ENCODE results near the gene TTYH2. TPM values are rescaled to one million over a fixed set of nuclear protein-coding genes. Genes with fewer than 3 reads are reported as not detected.

TTYH2 gene
- total and polyA plus RNA-seq, 2 experiments from 2014 or later = 1.4 to 3.9 TPM

DNA sequence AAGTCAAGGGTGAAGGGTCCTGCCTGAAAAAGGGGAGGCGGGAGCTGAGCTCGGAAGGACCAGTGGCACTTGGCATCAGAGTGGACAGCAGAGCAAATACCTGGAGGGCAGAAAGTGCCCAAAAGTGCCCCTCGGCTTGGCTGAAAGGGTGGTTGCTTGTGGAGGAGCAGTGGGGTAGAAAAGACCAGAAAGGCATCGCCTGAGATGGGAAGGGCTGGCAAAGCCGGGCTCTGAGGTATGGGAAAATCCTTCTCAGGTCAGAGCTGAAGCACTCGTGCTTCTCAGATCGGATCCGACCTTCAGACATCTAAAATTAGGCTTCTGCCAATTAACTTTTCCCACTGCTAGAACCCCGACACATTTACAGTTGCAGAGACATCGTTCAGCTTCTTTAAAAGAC is 11.4 kb upstream of the TTYH2 start:
- peaks cover 30% of the 10 kb centered on the region for H3K4me1 Mint-ChIP-seq
- Histone ChIP-seq H2AFZ (no peak overlapping the region), H3K4me3 (no peak overlapping the region), H3K4me2 (no peak overlapping the region), H3F3A (replicated peaks; ENCODE audit: low read depth) (peaks cover 17% of the 10 kb centered on the region), H3K27me3 (ENCODE audit: insufficient read depth) (peaks cover 11% of the 10 kb centered on the region), H3K9me2 (ENCODE audit: insufficient read depth) (no peaks in the 10 kb centered on the region), H3K79me2 (replicated peaks; ENCODE audit: insufficient read depth) (peaks cover 34% of the 10 kb centered on the region), H4K20me1 (replicated peaks; ENCODE audit: insufficient read depth) (peaks cover 19% of the 10 kb centered on the region), H3K4me1 (ENCODE audit: insufficient read depth) (peaks cover 30% of the 10 kb centered on the region), H3K36me3 (ENCODE audit: insufficient read depth) (peaks cover 31% of the 10 kb centered on the region), H3K27ac (ENCODE audit: low read depth) (no peak overlapping the region)
- no peak overlapping the region for H3K27ac Mint-ChIP-seq
- TF ChIP-seq ZNF331 (CRISPR knock-in tag; IDR thresholded peaks at IDR 0.05; ENCODE audit: low read depth) (no peak), EZH2 (IDR thresholded peaks at IDR 0.05; ENCODE audit: low read depth, unreplicated experiment) (no peak), NANOG (IDR thresholded peaks at IDR 0.05; ENCODE audit: borderline replicate concordance) (no peak), STAT1 (IDR thresholded peaks at IDR 0.05; ENCODE audit: unreplicated experiment) (no peak), JUNB (IDR thresholded peaks at IDR 0.05; ENCODE audit: unreplicated experiment) (no peak), CREB1 (CRISPR knock-in tag; IDR thresholded peaks at IDR 0.05; ENCODE audit: low read depth) (no peak), EZH2phosphoT487 (IDR thresholded peaks at IDR 0.05; ENCODE audit: unreplicated experiment) (no peak)
- TF ChIP-seq, protein P1, sequence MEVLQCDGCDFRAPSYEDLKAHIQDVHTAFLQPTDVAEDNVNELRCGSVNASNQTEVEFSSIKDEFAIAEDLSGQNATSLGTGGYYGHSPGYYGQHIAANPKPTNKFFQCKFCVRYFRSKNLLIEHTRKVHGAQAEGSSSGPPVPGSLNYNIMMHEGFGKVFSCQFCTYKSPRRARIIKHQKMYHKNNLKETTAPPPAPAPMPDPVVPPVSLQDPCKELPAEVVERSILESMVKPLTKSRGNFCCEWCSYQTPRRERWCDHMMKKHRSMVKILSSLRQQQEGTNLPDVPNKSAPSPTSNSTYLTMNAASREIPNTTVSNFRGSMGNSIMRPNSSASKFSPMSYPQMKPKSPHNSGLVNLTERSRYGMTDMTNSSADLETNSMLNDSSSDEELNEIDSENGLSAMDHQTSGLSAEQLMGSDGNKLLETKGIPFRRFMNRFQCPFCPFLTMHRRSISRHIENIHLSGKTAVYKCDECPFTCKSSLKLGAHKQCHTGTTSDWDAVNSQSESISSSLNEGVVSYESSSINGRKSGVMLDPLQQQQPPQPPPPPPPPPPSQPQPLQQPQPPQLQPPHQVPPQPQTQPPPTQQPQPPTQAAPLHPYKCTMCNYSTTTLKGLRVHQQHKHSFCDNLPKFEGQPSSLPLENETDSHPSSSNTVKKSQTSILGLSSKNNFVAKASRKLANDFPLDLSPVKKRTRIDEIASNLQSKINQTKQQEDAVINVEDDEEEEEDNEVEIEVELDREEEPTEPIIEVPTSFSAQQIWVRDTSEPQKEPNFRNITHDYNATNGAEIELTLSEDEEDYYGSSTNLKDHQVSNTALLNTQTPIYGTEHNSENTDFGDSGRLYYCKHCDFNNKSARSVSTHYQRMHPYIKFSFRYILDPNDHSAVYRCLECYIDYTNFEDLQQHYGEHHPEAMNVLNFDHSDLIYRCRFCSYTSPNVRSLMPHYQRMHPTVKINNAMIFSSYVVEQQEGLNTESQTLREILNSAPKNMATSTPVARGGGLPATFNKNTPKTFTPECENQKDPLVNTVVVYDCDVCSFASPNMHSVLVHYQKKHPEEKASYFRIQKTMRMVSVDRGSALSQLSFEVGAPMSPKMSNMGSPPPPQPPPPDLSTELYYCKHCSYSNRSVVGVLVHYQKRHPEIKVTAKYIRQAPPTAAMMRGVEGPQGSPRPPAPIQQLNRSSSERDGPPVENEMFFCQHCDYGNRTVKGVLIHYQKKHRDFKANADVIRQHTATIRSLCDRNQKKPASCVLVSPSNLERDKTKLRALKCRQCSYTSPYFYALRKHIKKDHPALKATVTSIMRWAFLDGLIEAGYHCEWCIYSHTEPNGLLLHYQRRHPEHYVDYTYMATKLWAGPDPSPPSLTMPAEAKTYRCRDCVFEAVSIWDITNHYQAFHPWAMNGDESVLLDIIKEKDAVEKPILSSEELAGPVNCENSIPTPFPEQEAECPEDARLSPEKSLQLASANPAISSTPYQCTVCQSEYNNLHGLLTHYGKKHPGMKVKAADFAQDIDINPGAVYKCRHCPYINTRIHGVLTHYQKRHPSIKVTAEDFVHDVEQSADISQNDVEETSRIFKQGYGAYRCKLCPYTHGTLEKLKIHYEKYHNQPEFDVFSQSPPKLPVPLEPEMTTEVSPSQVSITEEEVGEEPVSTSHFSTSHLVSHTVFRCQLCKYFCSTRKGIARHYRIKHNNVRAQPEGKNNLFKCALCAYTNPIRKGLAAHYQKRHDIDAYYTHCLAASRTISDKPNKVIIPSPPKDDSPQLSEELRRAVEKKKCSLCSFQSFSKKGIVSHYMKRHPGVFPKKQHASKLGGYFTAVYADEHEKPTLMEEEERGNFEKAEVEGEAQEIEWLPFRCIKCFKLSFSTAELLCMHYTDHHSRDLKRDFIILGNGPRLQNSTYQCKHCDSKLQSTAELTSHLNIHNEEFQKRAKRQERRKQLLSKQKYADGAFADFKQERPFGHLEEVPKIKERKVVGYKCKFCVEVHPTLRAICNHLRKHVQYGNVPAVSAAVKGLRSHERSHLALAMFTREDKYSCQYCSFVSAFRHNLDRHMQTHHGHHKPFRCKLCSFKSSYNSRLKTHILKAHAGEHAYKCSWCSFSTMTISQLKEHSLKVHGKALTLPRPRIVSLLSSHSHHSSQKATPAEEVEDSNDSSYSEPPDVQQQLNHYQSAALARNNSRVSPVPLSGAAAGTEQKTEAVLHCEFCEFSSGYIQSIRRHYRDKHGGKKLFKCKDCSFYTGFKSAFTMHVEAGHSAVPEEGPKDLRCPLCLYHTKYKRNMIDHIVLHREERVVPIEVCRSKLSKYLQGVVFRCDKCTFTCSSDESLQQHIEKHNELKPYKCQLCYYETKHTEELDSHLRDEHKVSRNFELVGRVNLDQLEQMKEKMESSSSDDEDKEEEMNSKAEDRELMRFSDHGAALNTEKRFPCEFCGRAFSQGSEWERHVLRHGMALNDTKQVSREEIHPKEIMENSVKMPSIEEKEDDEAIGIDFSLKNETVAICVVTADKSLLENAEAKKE (CRISPR knock-in tag; IDR thresholded peaks at IDR 0.05) = no peak
- TF ChIP-seq, protein P2, sequence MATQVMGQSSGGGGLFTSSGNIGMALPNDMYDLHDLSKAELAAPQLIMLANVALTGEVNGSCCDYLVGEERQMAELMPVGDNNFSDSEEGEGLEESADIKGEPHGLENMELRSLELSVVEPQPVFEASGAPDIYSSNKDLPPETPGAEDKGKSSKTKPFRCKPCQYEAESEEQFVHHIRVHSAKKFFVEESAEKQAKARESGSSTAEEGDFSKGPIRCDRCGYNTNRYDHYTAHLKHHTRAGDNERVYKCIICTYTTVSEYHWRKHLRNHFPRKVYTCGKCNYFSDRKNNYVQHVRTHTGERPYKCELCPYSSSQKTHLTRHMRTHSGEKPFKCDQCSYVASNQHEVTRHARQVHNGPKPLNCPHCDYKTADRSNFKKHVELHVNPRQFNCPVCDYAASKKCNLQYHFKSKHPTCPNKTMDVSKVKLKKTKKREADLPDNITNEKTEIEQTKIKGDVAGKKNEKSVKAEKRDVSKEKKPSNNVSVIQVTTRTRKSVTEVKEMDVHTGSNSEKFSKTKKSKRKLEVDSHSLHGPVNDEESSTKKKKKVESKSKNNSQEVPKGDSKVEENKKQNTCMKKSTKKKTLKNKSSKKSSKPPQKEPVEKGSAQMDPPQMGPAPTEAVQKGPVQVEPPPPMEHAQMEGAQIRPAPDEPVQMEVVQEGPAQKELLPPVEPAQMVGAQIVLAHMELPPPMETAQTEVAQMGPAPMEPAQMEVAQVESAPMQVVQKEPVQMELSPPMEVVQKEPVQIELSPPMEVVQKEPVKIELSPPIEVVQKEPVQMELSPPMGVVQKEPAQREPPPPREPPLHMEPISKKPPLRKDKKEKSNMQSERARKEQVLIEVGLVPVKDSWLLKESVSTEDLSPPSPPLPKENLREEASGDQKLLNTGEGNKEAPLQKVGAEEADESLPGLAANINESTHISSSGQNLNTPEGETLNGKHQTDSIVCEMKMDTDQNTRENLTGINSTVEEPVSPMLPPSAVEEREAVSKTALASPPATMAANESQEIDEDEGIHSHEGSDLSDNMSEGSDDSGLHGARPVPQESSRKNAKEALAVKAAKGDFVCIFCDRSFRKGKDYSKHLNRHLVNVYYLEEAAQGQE (IDR thresholded peaks at IDR 0.05; ENCODE audit: unreplicated experiment) = no peak
- H3K4me3 Mint-ChIP-seq = no peak overlapping the region; the same call in 2 of the 3 replicates
- peaks cover 3% of the 10 kb centered on the region; the same call in 1 of the 3 replicates for H3K9me3 Mint-ChIP-seq
- H3K27me3 Mint-ChIP-seq (ENCODE audit: insufficient read depth, low read depth, poor library complexity) = peaks cover 31% of the 10 kb centered on the region
- ATAC-seq = no peak
- no peak for DNase-seq (ENCODE audit: low spot score)
- peaks cover 35% of the 10 kb centered on the region for H3K36me3 Mint-ChIP-seq (ENCODE audit: low read depth)
